ENCODE results near the gene SLC15A4. TPM values are rescaled to one million over a fixed set of nuclear protein-coding genes. Genes with fewer than 3 reads are reported as not detected.

The SLC15A4 gene
- total and polyA plus RNA-seq, 2 of the 4 experiments (the other 2 are of a cell fraction), result 15.4 to 21.9 TPM

- no peak overlapping the region for H2BK5ac ChIP-seq (ENCODE audit: low read depth, low read length, poor library complexity, severe bottlenecking)
- no peak overlapping the region for H2AK5ac ChIP-seq (ENCODE audit: low read depth, low read length)
- H4K20me1 ChIP-seq (ENCODE audit: insufficient read depth, low read length), result no peaks in the 10 kb centered on the region
- ATAC-seq (ENCODE audit: low read depth) (no peak), DNase-seq (no peak)
- H3K56ac ChIP-seq (ENCODE audit: extremely low read depth, insufficient read depth, low read length), result no peak overlapping the region
- H2AFZ ChIP-seq (replicated peaks; ENCODE audit: low read length, poor library complexity), result no peak overlapping the region
- H3K14ac ChIP-seq (replicated peaks; ENCODE audit: low read depth, low read length), result no peak overlapping the region
- no peak overlapping the region for H2AK9ac ChIP-seq (replicated peaks; ENCODE audit: low read depth, low read length, poor library complexity)
- BruUV-seq (replicated peaks), result no TSS peak
- H3K23ac ChIP-seq (ENCODE audit: low read depth, low read length), result no peak overlapping the region
- H3K36me3 ChIP-seq (ENCODE audit: control insufficient read depth, insufficient read depth, low read length), result peaks cover 47% of the 10 kb centered on the region
- no peak overlapping the region for H3K4ac ChIP-seq (ENCODE audit: low read depth, low read length)
- H3K9ac ChIP-seq (ENCODE audit: low read depth, low read length), result no peak overlapping the region
- no peak overlapping the region for H3K4me2 ChIP-seq (ENCODE audit: low read depth, low read length)
- WGBS, 2 experiments (ENCODE audit: extremely low coverage in 2 of 2, insufficient read length in 1 of 2), result 95% methylated on average over 6 of the region's 6 CpGs; no CpG with 5 or more reads in 1 of the 2 experiments
- H3K4me3 ChIP-seq (ENCODE audit: insufficient read depth, low read depth, low read length), result no peak overlapping the region
- H4K5ac ChIP-seq (ENCODE audit: low read depth, low read length), result no peak overlapping the region
- peaks cover 4% of the 10 kb centered on the region; the same call in 1 of the 2 replicates for H3K9me1 ChIP-seq (ENCODE audit: insufficient read depth, low read length)
- TF ChIP-seq MXI1 (IDR thresholded peaks at IDR 0.05; ENCODE audit: borderline replicate concordance, low read depth, low read length) (no peak), MAZ (IDR thresholded peaks at IDR 0.05; ENCODE audit: borderline replicate concordance, low read depth, low read length) (no peak), RFX5 (IDR thresholded peaks at IDR 0.05; ENCODE audit: low read depth, low read length) (no peak), RCOR1 (IDR thresholded peaks at IDR 0.05; ENCODE audit: insufficient replicate concordance, low read length) (no peak), CHD1 (IDR thresholded peaks at IDR 0.05; ENCODE audit: low read depth, low read length) (no peak), FOS (IDR thresholded peaks at IDR 0.05; ENCODE audit: low read depth, low read length) (no peak), POLR2A (IDR thresholded peaks at IDR 0.05; ENCODE audit: low read depth, low read length) (no peak), MAFK (IDR thresholded peaks at IDR 0.05; ENCODE audit: low read depth, low read length) (no peak), SMC3 (IDR thresholded peaks at IDR 0.05; ENCODE audit: low read depth, low read length) (no peak)
- TF ChIP-seq, protein P1, sequence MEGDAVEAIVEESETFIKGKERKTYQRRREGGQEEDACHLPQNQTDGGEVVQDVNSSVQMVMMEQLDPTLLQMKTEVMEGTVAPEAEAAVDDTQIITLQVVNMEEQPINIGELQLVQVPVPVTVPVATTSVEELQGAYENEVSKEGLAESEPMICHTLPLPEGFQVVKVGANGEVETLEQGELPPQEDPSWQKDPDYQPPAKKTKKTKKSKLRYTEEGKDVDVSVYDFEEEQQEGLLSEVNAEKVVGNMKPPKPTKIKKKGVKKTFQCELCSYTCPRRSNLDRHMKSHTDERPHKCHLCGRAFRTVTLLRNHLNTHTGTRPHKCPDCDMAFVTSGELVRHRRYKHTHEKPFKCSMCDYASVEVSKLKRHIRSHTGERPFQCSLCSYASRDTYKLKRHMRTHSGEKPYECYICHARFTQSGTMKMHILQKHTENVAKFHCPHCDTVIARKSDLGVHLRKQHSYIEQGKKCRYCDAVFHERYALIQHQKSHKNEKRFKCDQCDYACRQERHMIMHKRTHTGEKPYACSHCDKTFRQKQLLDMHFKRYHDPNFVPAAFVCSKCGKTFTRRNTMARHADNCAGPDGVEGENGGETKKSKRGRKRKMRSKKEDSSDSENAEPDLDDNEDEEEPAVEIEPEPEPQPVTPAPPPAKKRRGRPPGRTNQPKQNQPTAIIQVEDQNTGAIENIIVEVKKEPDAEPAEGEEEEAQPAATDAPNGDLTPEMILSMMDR (conservative IDR thresholded peaks at IDR 0.05; ENCODE audit: low read depth, low read length), result no peak
- no peak overlapping the region for H2BK15ac ChIP-seq (ENCODE audit: low read depth, low read length)
- ChIA-PET POLR2A (ENCODE audit: unreplicated experiment) (no interaction called here), CTCF (interaction anchor here (1.1 kb wide), 1 partner anchor 11 kb away, joined by 3 read pairs; no protein-coding TSS in a partner anchor)
- H4K8ac ChIP-seq (ENCODE audit: low read depth in 2 of 2, low read length in 2 of 2), result no peak overlapping the region
- H3K18ac ChIP-seq (ENCODE audit: low read depth, low read length), result no peak overlapping the region
- in situ Hi-C loops (cut with MboI; ENCODE audit: low sequenced_read_pairs), result loop anchor here (25.0 kb wide), 1 partner anchor 1944 kb away; no protein-coding TSS in a partner anchor
- no peak overlapping the region for H3K27ac ChIP-seq (ENCODE audit: insufficient read depth, low read length)
- intact Hi-C loops (cut with micrococcal nuclease), result no loop called here
- H3K4me1 ChIP-seq (ENCODE audit: control insufficient read depth, insufficient read depth, low read length), result peaks cover 14% of the 10 kb centered on the region
- no peak overlapping the region for H2BK20ac ChIP-seq (ENCODE audit: low read depth, low read length)
- H2BK120ac ChIP-seq (ENCODE audit: low read depth, low read length), result no peak overlapping the region
- dilution Hi-C loops (cut with HindIII; ENCODE audit: low sequenced_read_pairs, unreplicated experiment), result no loop called here
- no peaks in the 10 kb centered on the region for H3K9me3 ChIP-seq (ENCODE audit: control insufficient read depth, insufficient read depth, low read length)
- peaks cover 14 to 16% of the 10 kb centered on the region in 2 experiments for H3K79me1 ChIP-seq (ENCODE audit: low read depth in 1 of 2, low read length in 2 of 2)
- H4K91ac ChIP-seq (ENCODE audit: insufficient read depth, low read depth, low read length), result no peak overlapping the region
- no peaks in the 10 kb centered on the region for H3K27me3 ChIP-seq (ENCODE audit: control insufficient read depth, insufficient read depth, low read length)
Observed at GRCh38 chr12:128793701-128794100, 30.1 kb downstream of the SLC15A4 start.

Measured in IMR-90 (cell line).